ENCODE results near the gene ALKBH6. TPM values are rescaled to one million over a fixed set of nuclear protein-coding genes. Genes with fewer than 3 reads are reported as not detected.

Gene ALKBH6
- total and polyA plus RNA-seq, 2 of the 13 experiments (the other 11 are each of a cell fraction or from before 2014, with no cell fraction given) = 13.7 to 18.1 TPM

- no peak for TF ChIP-seq ZBTB37 (CRISPR knock-in tag; IDR thresholded peaks at IDR 0.05)
- TF ChIP-seq JUND (CRISPR knock-in tag; IDR thresholded peaks at IDR 0.05) = no peak
- no peak for TF ChIP-seq HOXA7 (CRISPR knock-in tag; IDR thresholded peaks at IDR 0.05)
- no peak for TF ChIP-seq ZNF180 (CRISPR knock-in tag; IDR thresholded peaks at IDR 0.05; ENCODE audit: borderline replicate concordance, low read depth)
- no peak for TF ChIP-seq RAD21 (CRISPR knock-in tag; IDR thresholded peaks at IDR 0.05)
- TF ChIP-seq THAP7 (CRISPR knock-in tag; IDR thresholded peaks at IDR 0.05) = no peak
- no peak for TF ChIP-seq ZNF30 (CRISPR knock-in tag; IDR thresholded peaks at IDR 0.05)
- TF ChIP-seq HNF4A (CRISPR knock-in tag; IDR thresholded peaks at IDR 0.05) = no peak; the same call in 1 of the 2 replicates
- TF ChIP-seq ZNF512 (CRISPR knock-in tag; IDR thresholded peaks at IDR 0.05) = no peak
- TF ChIP-seq ZNF770 (CRISPR knock-in tag; IDR thresholded peaks at IDR 0.05) = peak; percentile 86
- TF ChIP-seq NCOA1 (CRISPR knock-in tag; IDR thresholded peaks at IDR 0.05) = no peak
- TF ChIP-seq ZSCAN29 (CRISPR knock-in tag; conservative IDR thresholded peaks at IDR 0.05) = no peak; the same call in 1 of the 2 replicates
- no peak for TF ChIP-seq ZNF33B (CRISPR knock-in tag; IDR thresholded peaks at IDR 0.05)
- 0 out of 2 replicates have a peak, but pooled peaks have one; percentile 29 for TF ChIP-seq ETV5 (CRISPR knock-in tag; IDR thresholded peaks at IDR 0.05; ENCODE audit: borderline replicate concordance)
- no peak for TF ChIP-seq PAF1 (CRISPR knock-in tag; IDR thresholded peaks at IDR 0.05)
- no peak for TF ChIP-seq LBX2 (CRISPR knock-in tag; IDR thresholded peaks at IDR 0.05; ENCODE audit: borderline replicate concordance)
- peak; percentile 44 for TF ChIP-seq PAXIP1 (CRISPR knock-in tag; conservative IDR thresholded peaks at IDR 0.05)
- peak; percentile 71; the same call in 1 of the 2 replicates for TF ChIP-seq ZNF225 (CRISPR knock-in tag; IDR thresholded peaks at IDR 0.05)
- TF ChIP-seq ZNF746 (CRISPR knock-in tag; IDR thresholded peaks at IDR 0.05) = no peak; the same call in 1 of the 2 replicates
- no peak for TF ChIP-seq RBM22 (optimal IDR thresholded peaks at IDR 0.05; ENCODE audit: low read length)
These were observed 5.6 kb downstream of the ALKBH6 start, which contains the start of gene SYNE4 (continued) for GRCh38 chr19:36008336-36008978.

Measured in HepG2 (cell line).